NCI-H1436 treated with DMSO at 0.1 percent for 48 hours (cell line): ENCODE measurements around the gene VILL.
"Not testable (repeated sequence)": the region's sequence is repeated elsewhere in the genome, so short reads cannot be mapped to it uniquely, and the experiment has no call there.

Source experiments
- DNase-seq: peaks from one replicate; lab custom pipeline; 2025; lab: John Stamatoyannopoulos, UW

The VILL gene

DNA sequence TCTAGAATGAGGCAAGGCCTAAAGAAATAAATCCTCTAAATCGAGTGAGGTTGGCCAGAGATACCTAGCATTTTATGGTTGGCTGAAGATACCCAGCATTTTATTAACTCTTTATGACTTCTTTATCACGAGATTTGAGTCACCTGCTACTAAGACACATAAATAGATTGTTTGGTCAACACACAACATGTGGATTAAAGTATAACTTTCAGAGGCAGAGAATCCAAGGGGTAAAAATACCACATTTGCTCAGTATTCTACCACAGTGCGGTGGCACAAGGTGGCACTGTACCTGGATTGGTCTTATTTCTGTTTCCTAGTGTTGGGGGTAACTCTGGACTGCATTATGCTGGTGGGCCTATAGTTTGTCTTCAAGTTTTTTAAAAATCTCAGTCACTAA, 27.0 kb upstream of the VILL start:
- DNase-seq: no peak

- no peak for DNase-seq
Observed at GRCh38 chr3:37964146-37964545, 26.4 kb upstream of the VILL start.

DNA sequence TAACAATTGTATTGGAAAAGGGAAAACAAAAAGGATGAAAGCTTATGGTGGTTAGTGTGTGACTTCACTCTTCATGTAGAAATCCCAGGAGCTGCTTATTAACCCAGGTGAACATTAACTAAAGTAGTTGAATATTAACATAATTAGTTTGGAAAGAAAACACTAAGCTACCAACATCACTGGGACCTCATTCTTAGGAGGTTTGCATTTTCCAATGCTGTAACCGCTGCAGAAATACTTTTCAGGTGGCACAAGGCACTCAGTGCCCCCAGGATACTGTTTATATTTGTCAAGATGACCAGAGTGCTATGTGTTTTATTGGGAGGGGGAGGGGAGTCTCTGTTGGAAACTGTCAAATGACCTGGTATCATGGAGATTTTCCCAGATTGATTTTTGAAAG, 25.9 kb upstream of the VILL start:
- no peak for DNase-seq

DNA sequence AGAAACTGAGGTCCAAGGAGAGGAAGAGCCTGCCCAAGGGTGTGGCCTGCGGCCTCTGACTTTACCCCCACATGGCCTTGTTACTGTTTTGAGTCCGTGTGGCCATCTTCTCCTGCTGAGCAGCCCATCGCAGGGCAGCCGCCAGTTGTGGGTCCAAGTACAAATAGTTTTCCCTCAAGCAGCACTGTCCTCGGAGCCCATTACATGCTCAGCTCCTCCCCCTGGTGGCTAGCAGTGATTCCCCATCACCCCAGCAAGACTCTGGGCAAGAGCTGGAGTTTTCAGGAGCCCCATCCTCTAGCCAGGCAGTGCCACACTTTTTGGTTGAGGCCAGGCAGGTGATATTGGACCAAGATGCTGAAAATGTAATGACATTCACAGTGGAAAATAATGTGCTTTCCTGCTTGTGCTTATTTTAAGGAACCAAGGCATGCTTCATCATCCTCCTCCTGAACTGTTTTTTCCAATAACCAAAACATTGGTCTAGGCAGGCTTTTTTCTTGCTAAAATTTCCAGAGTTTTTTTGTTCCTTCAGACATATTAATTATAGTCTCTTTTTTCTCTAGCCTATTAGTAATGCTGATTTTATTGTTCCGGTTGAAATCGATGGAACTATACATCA, 23.2 kb upstream of the VILL start:
- DNase-seq: no peak

DNA sequence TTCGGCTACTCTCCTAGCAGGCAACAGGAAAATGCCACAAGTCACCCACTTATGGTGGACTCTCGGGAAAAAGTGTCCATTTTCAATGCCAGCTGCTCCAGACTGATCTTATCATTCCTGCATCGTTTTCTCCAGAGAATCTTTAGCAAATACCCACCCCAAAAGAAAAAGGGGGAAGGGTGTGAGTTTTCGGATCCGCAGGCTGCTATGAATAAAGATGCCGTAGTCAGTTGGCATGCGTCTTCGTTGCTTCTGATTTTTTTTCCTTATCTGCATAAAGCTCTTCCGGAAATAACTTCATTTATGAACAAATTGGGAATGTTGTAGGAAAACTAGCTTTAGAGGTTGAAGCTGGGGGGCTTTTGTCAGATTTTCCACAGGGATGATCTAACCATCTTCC, 22.4 kb upstream of the VILL start:
- DNase-seq: no peak

- DNase-seq: no peak
Observed at GRCh38 chr3:37968813-37969595, 21.6 kb upstream of the VILL start.

GRCh38 chr3:37969596-37970100, 20.9 kb upstream of the VILL start:
- no peak for DNase-seq

GRCh38 chr3:37970802-37971201, 19.8 kb upstream of the VILL start:
- no peak for DNase-seq

- DNase-seq: no peak
Observed at GRCh38 chr3:37971467-37971866, 19.1 kb upstream of the VILL start.

- DNase-seq: not testable (repeated sequence)
Observed at GRCh38 chr3:37972056-37972455, 18.5 kb upstream of the VILL start.

GRCh38 chr3:37973246-37974054, 17.1 kb upstream of the VILL start:
- DNase-seq: no peak

DNA sequence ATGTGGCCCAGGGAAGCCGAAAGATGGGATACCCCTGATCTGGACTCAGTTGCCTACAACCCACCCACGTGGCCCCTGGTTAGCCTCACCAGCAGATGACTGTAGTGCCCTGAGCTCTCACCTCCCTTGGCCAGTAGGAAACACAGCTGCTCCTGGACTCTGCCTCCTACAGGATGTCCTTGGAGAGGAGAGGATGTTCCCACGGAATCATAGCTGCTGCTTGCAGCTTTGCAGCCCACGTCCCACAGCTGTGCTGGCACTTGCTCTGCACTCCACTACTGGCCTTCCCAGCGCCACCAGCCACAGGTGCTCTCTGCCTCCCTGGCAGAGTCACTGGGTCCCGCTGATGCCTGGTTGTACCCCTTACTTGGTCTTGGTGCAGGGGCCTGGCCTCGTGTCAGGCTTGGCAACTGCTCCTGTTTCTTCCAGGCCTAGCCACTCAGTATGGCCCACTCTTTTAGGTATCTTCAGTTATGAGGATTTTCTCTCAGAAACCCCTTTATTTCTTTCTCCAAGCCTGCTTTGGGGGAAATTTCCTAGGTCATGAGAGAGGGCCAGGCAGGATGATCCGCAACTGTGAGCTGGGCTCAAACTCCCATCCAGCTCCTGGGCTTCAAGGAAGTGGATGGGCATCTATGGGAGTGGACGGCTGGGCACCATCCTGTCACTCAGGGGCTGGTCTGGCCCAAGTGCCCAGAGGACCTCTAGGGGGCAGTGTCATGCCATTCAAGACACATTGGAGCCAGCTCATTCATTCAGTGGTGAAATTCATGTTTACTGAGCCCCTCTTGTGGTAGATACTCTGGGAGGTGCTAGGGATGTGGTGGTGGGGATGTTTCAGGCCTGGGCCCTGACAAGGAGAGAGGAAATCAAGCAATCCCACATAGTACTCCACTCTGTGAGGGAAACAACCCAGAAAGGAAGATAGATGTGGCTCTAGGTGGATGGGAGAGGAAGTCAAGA, 16.2 kb upstream of the VILL start:
- no peak for DNase-seq

- no peak for DNase-seq
Observed at GRCh38 chr3:37979541-37980461, 10.8 kb upstream of the VILL start.

- no peak for DNase-seq
Observed at GRCh38 chr3:37980462-37981347, 9.9 kb upstream of the VILL start.

GRCh38 chr3:37981348-37981664, 9.3 kb upstream of the VILL start:
- DNase-seq: no peak

GRCh38 chr3:37982331-37982730, 8.3 kb upstream of the VILL start:
- no peak for DNase-seq

- no peak for DNase-seq
Observed at GRCh38 chr3:37984051-37984450, 6.5 kb upstream of the VILL start.

DNA sequence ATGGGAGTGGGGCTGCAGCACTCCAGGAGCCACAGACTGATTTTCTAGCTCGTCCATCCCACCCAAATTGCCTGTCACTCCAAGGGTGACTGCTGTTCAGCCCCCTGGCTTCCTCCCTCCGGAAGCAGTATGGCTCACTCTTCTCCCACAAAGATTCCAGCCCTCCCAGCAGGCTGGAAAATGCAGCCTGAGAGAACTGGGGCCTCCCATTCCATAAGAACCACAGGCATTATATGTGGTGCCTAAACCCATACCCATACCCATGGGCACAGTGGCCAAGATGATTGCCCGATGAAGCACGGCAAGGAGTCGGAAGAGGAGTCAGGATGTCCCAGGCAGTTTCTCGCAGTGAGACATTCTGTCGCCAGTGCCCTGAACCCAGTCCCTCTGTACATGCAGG, 6.0 kb upstream of the VILL start:
- no peak for DNase-seq

DNA sequence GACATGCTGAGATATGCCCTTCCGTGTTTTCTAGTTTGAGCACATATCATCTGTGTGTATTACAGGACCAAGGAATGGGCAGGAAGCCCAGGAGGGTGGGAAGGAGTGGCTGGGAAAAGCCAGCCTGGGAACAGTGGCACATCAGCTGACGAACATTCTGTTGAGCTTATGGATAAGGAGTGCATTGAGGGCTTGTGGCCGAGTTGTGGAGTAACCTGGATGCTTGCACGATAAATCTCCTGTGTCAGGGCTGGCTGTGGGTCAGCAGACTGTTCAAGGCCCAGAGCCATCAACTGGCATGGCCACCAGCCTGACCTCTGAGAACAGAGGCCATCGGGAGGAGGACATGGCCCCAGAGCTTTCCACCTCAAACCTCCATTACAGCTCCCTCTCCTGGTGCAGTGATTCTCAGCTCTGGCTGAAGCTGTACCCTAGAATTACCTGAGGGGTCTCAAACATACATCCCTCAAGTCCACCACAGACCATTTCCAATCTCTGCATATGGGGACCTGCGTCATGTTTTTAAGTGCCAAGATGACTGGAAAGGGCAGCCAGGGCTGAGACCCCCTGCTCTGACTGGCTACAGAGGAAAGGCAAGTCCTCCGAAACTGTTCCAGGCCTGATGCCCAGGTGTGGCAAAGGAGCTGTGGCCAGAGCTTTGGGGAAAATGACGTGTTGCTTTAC, 4.8 kb upstream of the VILL start:
- no peak for DNase-seq
